DLD1 (cell line): ENCODE data around the gene PPP2R1A.
"Not testable (repeated sequence)": the region's sequence is repeated elsewhere in the genome, so short reads cannot be mapped to it uniquely, and the experiment has no call there.

ENCODE experiments used
- in situ Hi-C: cut with HindIII; loops from 2 replicates; pipeline ENCODE4 v1.10.0; 2017; ENCODE audit warnings: low sequenced_read_pairs

PPP2R1A gene

GRCh38 chr19:52200044-52200443 lies 10.2 kb downstream of the PPP2R1A start:
- in situ Hi-C loops: no loop called here

- in situ Hi-C loops: not testable (repeated sequence)
Measured at GRCh38 chr19:52200755-52201391, 11.0 kb downstream of the PPP2R1A start.

- in situ Hi-C loops: no loop called here
Measured at GRCh38 chr19:52206481-52206880, 16.6 kb downstream of the PPP2R1A start.

GRCh38 chr19:52211203-52211602 lies 21.4 kb downstream of the PPP2R1A start:
- in situ Hi-C loops: no loop called here

- in situ Hi-C loops: no loop called here
Measured at GRCh38 chr19:52211926-52212571, 22.2 kb downstream of the PPP2R1A start.

GRCh38 chr19:52212572-52213255 lies 22.9 kb downstream of the PPP2R1A start:
- in situ Hi-C loops: no loop called here

- in situ Hi-C loops: no loop called here
Measured at GRCh38 chr19:52214241-52214640, 24.4 kb downstream of the PPP2R1A start.

GRCh38 chr19:52216401-52216800 lies 26.5 kb downstream of the PPP2R1A start:
- in situ Hi-C loops: no loop called here

- in situ Hi-C loops: no loop called here
Measured at GRCh38 chr19:52217576-52217975, 27.7 kb downstream of the PPP2R1A start.

GRCh38 chr19:52219611-52220010 lies 29.8 kb downstream of the PPP2R1A start:
- in situ Hi-C loops: no loop called here

- in situ Hi-C loops: no loop called here
Measured at GRCh38 chr19:52221031-52221430, 31.2 kb downstream of the PPP2R1A start.

GRCh38 chr19:52221831-52222375 lies 32.1 kb downstream of the PPP2R1A start:
- in situ Hi-C loops: no loop called here

- in situ Hi-C loops: no loop called here
Measured at GRCh38 chr19:52224211-52224610, 34.4 kb downstream of the PPP2R1A start.

GRCh38 chr19:52226652-52227051 lies 36.8 kb downstream of the PPP2R1A start:
- in situ Hi-C loops: no loop called here

GRCh38 chr19:52227196-52227940 lies 37.5 kb downstream of the PPP2R1A start:
- in situ Hi-C loops: no loop called here

GRCh38 chr19:52227980-52228379 lies 38.1 kb downstream of the PPP2R1A start:
- in situ Hi-C loops: no loop called here

- in situ Hi-C loops: no loop called here
Measured at GRCh38 chr19:52229524-52229923, 39.7 kb downstream of the PPP2R1A start.

- in situ Hi-C loops: no loop called here
Measured at GRCh38 chr19:52230685-52231084, 40.8 kb downstream of the PPP2R1A start.

GRCh38 chr19:52231154-52231910 lies 41.5 kb downstream of the PPP2R1A start:
- in situ Hi-C loops: no loop called here

- in situ Hi-C loops: no loop called here
Measured at GRCh38 chr19:52234406-52234805, 44.6 kb downstream of the PPP2R1A start.
